HG02970 (cell line): ENCODE results near the gene GSDME.

Experiments used
- ATAC-seq: cut with Tn5 transposase; IDR thresholded peaks from one replicate; pipeline ENCODE4 v1.9.1; 2021; ENCODE audit warnings: mild to moderate bottlenecking, moderate library complexity, moderate number of reproducible peaks; ENCODE audit not compliant: unreplicated experiment, low FRiP score

Gene GSDME

DNA sequence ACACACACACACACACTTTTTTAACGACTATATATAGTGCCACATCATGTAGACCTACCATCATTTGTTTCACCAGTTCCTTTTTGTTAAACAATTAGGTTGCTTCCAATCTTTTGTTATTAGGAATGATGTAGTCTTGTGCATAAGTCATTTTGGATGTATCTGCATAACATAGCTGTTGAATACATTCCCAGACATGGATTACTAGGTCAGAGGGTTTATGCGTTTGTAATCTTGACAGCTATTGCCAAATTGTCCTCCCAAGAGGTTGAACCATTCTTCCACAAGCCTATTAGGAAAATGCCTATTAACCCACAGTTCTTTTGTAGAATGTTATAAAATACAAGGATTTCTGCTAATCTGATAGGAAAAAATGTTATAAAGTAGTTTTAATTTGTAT lies 96.7 kb downstream of the GSDME start:
- no peak for ATAC-seq

DNA sequence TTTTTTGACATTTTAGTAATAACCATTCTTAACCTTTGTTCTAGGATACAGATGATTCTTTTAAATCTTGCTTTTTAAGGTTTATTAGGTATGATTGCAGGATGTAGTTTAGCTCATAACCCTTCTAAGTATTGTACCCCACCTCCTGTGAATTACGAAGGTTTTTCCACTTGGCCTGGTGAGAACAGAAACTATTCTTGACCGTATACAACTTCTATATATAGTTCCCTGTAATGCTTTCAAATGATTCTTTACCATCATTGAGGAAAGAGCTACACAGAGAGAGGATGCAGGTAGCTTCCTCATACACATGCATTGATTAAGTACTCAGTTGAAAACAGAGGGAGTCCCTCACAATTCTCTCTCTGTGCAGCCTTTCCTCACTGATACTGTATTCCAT lies 97.8 kb downstream of the GSDME start:
- no peak for ATAC-seq

DNA sequence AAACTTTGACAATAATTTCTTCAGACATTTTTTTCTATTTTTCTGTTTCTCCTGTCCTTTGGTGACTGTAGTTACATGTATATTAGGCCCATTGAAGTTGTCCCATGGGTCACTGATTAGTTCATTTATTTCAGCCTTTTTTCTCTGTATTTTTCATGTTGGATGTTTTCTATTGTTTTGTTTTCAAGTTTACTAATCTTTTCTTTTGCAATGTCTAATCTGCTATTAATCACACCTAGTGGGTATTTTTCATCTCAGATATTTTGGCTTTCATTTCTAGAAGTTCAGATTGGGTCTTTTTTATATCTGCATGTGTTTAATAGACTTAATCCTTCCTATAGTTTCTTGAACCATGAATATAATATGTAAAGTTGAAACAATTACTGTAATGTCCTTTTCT lies 99.3 kb downstream of the GSDME start:
- no peak for ATAC-seq

DNA sequence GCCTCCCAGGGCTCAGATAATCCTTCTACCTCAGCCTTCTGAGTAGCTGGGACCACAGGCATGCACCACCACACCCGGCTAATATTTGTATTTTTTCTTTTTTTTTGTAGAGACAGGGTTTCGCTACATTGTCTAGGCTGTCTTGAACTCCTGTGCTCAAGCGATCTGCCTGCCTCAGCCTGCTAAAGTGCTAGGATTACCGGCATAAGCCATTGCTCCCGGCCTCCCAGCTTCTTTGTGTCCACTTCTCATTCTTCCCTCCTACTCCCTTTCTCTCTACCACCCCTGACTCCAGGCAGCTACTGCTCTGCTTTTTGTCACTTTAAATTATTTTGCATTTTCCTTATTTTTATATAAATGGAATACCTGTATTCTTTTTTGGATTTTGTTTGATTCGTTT lies 100.7 kb downstream of the GSDME start:
- ATAC-seq: no peak

DNA sequence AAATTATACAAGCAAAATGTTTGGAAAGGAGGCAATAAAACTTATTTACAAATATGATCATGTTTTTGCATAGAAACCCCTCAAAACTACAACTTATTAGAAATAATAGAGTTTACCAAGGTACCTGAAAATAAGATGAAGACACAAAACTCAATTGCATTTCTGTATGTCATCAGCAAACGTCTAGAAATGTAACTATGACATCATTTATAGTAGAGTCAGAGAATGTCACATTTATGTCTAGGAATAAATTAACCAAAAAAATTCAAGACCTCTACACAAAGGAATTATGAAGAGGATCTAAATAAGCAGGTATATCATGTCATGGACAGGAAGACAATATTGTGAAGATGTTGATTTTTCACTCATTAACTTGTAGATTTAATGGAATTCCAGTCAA lies 103.0 kb downstream of the GSDME start:
- ATAC-seq: no peak

DNA sequence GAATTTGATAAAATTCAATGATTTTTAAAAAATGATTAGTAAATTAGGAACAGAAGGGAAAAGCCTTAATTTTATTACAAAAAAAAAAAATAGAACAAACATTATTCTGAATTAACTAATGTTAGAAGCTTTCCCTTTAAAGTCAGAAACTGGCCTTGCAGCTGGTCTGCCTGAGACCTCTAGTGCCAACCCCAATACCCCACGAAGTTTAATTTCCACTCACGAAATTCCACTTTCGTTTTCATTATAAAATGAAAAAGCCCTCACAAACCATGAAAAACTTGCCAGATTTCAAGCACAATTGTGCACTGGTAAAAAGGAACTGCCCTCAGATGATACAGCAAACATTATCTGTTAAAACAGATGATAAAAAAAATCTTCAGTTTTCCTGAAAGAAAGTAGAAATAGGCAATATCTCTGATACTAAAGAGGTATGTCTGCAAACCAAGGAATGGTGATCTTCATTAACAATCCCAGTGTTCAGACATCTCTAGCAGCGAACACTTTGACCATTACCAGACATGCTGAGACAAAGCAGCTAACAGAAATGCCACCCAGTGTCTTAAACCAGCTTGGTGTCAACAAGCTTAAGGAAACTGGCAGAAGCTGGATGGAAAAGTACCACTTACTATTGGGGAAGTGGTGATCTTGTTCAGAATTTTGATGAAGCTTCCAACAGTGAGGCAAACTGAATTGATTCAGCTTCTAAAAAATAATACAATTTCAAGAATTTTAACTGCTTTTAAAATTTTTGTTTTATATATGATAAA lies 103.8 kb downstream of the GSDME start:
- ATAC-seq: no peak

DNA sequence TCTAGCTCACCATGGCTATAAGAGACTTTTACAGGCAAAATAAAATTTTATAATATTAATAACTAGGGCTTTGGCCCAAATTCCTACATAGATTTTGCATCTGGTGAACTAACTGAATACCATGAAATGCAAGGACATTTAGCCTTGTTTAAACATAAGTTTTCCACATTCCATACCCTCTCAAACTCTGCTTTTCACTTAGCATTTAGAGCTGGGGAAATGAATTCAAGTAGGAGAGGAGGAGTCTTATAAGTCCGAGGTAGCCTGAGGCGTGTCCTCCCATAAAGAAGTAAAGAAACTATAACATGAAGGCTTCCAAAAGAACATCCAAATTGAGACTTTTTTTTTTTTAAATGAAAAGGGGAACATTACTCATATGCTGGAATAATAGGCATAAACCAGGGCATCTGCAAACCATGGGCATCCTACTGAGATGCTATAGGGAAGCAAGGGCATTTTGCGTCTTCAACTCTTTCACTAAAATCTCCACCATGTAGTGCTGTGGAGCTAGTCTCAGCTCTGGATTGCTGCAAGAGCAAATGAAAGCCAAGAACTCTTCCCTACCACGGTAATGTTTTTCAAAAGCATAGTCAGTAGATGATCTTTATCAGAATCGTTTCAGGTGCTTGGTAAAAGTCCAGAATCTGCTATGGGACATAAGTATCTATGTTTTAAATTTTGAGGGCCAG lies 104.9 kb downstream of the GSDME start:
- no peak for ATAC-seq
